Measurements from ENCODE around the gene GLRX3.
A peak's percentile ranks its signal among the peaks of the same experiment; 100 is the strongest.

GLRX3 gene

GRCh38 chr10:130169136-130169859 lies 33.1 kb downstream of the GLRX3 start:
- no peaks in the 10 kb centered on the region for H3F3A ChIP-seq (ENCODE audit: low read depth)
- H3K4me1 ChIP-seq (ENCODE audit: insufficient read depth, low read length, poor library complexity, severe bottlenecking): no peaks in the 10 kb centered on the region
- H3K79me2 ChIP-seq (ENCODE audit: insufficient read depth, low read length): no peaks in the 10 kb centered on the region
- no peak overlapping the region for H3K4me2 ChIP-seq (ENCODE audit: low read depth, low read length, poor library complexity, severe bottlenecking)
- H3K36me3 ChIP-seq (ENCODE audit: insufficient read depth, low read length): peaks cover 59% of the 10 kb centered on the region; the same call in 1 of the 2 replicates
- no peak overlapping the region for H3K9ac ChIP-seq (ENCODE audit: low read depth, low read length, poor library complexity, severe bottlenecking)
- H3K27me3 ChIP-seq (ENCODE audit: insufficient read depth, low read length, poor library complexity, severe bottlenecking): no peaks in the 10 kb centered on the region
- TF ChIP-seq, protein P1, sequence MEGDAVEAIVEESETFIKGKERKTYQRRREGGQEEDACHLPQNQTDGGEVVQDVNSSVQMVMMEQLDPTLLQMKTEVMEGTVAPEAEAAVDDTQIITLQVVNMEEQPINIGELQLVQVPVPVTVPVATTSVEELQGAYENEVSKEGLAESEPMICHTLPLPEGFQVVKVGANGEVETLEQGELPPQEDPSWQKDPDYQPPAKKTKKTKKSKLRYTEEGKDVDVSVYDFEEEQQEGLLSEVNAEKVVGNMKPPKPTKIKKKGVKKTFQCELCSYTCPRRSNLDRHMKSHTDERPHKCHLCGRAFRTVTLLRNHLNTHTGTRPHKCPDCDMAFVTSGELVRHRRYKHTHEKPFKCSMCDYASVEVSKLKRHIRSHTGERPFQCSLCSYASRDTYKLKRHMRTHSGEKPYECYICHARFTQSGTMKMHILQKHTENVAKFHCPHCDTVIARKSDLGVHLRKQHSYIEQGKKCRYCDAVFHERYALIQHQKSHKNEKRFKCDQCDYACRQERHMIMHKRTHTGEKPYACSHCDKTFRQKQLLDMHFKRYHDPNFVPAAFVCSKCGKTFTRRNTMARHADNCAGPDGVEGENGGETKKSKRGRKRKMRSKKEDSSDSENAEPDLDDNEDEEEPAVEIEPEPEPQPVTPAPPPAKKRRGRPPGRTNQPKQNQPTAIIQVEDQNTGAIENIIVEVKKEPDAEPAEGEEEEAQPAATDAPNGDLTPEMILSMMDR (conservative IDR thresholded peaks at IDR 0.05; ENCODE audit: low read length): no peak
- TF ChIP-seq EZH2phosphoT487 (IDR thresholded peaks at IDR 0.05; ENCODE audit: borderline replicate concordance): no peak
- H3K9me3 ChIP-seq (ENCODE audit: insufficient read depth, low read depth, low read length): no peaks in the 10 kb centered on the region
- H4K20me1 ChIP-seq (ENCODE audit: insufficient read depth, low read length, poor library complexity, severe bottlenecking): peaks cover 36% of the 10 kb centered on the region
- H3K4me3 ChIP-seq (ENCODE audit: low read length, poor library complexity, severe bottlenecking): no peak overlapping the region
- H2AFZ ChIP-seq (ENCODE audit: low read length): no peak overlapping the region
- H3K9me2 ChIP-seq (replicated peaks; ENCODE audit: low read depth, low read length): no peaks in the 10 kb centered on the region

DNA sequence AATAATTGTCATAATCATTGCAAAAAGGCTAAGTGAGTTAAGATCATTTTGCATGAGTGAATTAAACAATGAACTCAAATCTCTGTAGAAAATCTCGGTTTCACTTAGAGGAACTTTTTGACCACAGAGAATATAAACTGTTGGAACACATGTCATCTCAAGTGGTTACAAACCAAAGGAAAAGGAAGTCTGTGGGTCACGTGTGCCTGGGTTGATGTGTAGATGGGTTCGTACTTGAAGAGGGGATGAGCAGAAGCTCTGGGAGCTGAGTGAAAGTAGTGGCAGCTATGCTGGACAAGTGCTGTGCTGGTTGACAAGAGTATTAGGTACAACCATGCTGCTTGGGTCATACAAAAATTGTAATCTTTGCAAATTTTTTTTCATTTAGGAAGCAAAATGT lies 35.0 kb downstream of the GLRX3 start:
- Histone ChIP-seq H3K9ac (ENCODE audit: low read depth, low read length, poor library complexity, severe bottlenecking) (no peak overlapping the region), H3K4me3 (ENCODE audit: low read length, poor library complexity, severe bottlenecking) (no peak overlapping the region), H3K9me2 (replicated peaks; ENCODE audit: low read depth, low read length) (no peaks in the 10 kb centered on the region), H4K20me1 (ENCODE audit: insufficient read depth, low read length, poor library complexity, severe bottlenecking) (peaks cover 36% of the 10 kb centered on the region), H2AFZ (ENCODE audit: low read length) (no peak overlapping the region), H3K79me2 (ENCODE audit: insufficient read depth, low read length) (no peaks in the 10 kb centered on the region), H3K36me3 (ENCODE audit: insufficient read depth, low read length) (peaks cover 56% of the 10 kb centered on the region; the same call in 1 of the 2 replicates), H3K4me1 (ENCODE audit: insufficient read depth, low read length, poor library complexity, severe bottlenecking) (no peaks in the 10 kb centered on the region), H3K27me3 (ENCODE audit: insufficient read depth, low read length, poor library complexity, severe bottlenecking) (no peaks in the 10 kb centered on the region), H3K4me2 (ENCODE audit: low read depth, low read length, poor library complexity, severe bottlenecking) (no peak overlapping the region), H3F3A (ENCODE audit: low read depth) (no peaks in the 10 kb centered on the region), H3K9me3 (ENCODE audit: insufficient read depth, low read depth, low read length) (no peaks in the 10 kb centered on the region)
- TF ChIP-seq, protein P1 (conservative IDR thresholded peaks at IDR 0.05; ENCODE audit: low read length): no peak
- TF ChIP-seq EZH2phosphoT487 (IDR thresholded peaks at IDR 0.05; ENCODE audit: borderline replicate concordance): peak; percentile 9; the same call in 1 of the 2 replicates

GRCh38 chr10:130174328-130174727 lies 38.1 kb downstream of the GLRX3 start:
- Histone ChIP-seq H3K36me3 (ENCODE audit: insufficient read depth, low read length) (peaks cover 36% of the 10 kb centered on the region; the same call in 1 of the 2 replicates), H3K9me2 (replicated peaks; ENCODE audit: low read depth, low read length) (no peaks in the 10 kb centered on the region), H3K9ac (ENCODE audit: low read depth, low read length, poor library complexity, severe bottlenecking) (no peak overlapping the region), H3F3A (ENCODE audit: low read depth) (no peaks in the 10 kb centered on the region), H3K4me1 (ENCODE audit: insufficient read depth, low read length, poor library complexity, severe bottlenecking) (no peaks in the 10 kb centered on the region), H3K79me2 (ENCODE audit: insufficient read depth, low read length) (no peaks in the 10 kb centered on the region), H3K9me3 (ENCODE audit: insufficient read depth, low read depth, low read length) (no peaks in the 10 kb centered on the region), H3K27me3 (ENCODE audit: insufficient read depth, low read length, poor library complexity, severe bottlenecking) (no peaks in the 10 kb centered on the region), H3K4me3 (ENCODE audit: low read length, poor library complexity, severe bottlenecking) (no peak overlapping the region), H2AFZ (ENCODE audit: low read length) (no peak overlapping the region), H4K20me1 (ENCODE audit: insufficient read depth, low read length, poor library complexity, severe bottlenecking) (peaks cover 27% of the 10 kb centered on the region), H3K4me2 (ENCODE audit: low read depth, low read length, poor library complexity, severe bottlenecking) (no peak overlapping the region)
- no peak for TF ChIP-seq EZH2phosphoT487 (IDR thresholded peaks at IDR 0.05; ENCODE audit: borderline replicate concordance)
- TF ChIP-seq, protein P1 (conservative IDR thresholded peaks at IDR 0.05; ENCODE audit: low read length): no peak
